ENCODE measurements around the gene EXD3. TPM values are rescaled to one million over a fixed set of nuclear protein-coding genes. Genes with fewer than 3 reads are reported as not detected.

EXD3 gene
- total RNA-seq, 1 donor from 2014 or later, result 19.9 TPM

- no peaks in the 10 kb centered on the region for H3K9me3 Mint-ChIP-seq (ENCODE audit: unreplicated experiment)
- no peak for DNase-seq (ENCODE audit: low spot score)
- H3K4me1 Mint-ChIP-seq (ENCODE audit: unreplicated experiment), result peaks cover 21% of the 10 kb centered on the region
Measured at GRCh38 chr9:137275588-137276472, 147.1 kb downstream of the EXD3 start.

GRCh38 chr9:137275203-137275587, 147.8 kb downstream of the EXD3 start:
- Mint-ChIP-seq H3K27ac (ENCODE audit: unreplicated experiment) (peak overlapping the region; percentile 77), H3K4me1 (ENCODE audit: unreplicated experiment) (peaks cover 21% of the 10 kb centered on the region), H3K9me3 (ENCODE audit: unreplicated experiment) (no peaks in the 10 kb centered on the region), H3K36me3 (ENCODE audit: low read depth, unreplicated experiment) (peaks cover 4% of the 10 kb centered on the region), H3K4me3 (ENCODE audit: unreplicated experiment) (peak overlapping the region; percentile 59), H3K27me3 (ENCODE audit: unreplicated experiment) (peaks cover 9% of the 10 kb centered on the region)
- no peak for DNase-seq (ENCODE audit: low spot score)
- no peak for TF ChIP-seq CTCF (IDR thresholded peaks at IDR 0.05; ENCODE audit: unreplicated experiment)

More at GRCh38 chr9:137275588-137276472, 147.1 kb downstream of the EXD3 start:
- H3K4me3 Mint-ChIP-seq (ENCODE audit: unreplicated experiment), result no peak overlapping the region
- TF ChIP-seq CTCF (IDR thresholded peaks at IDR 0.05; ENCODE audit: unreplicated experiment), result no peak
- peak overlapping the region; percentile 77 for H3K27ac Mint-ChIP-seq (ENCODE audit: unreplicated experiment)
- H3K27me3 Mint-ChIP-seq (ENCODE audit: unreplicated experiment), result peaks cover 9% of the 10 kb centered on the region
- H3K36me3 Mint-ChIP-seq (ENCODE audit: low read depth, unreplicated experiment), result peaks cover 4% of the 10 kb centered on the region

GRCh38 chr9:137273611-137274320, 149.2 kb downstream of the EXD3 start:
- H3K36me3 Mint-ChIP-seq (ENCODE audit: low read depth, unreplicated experiment), result peaks cover 16% of the 10 kb centered on the region
- no peak for DNase-seq (ENCODE audit: low spot score)
- H3K27ac Mint-ChIP-seq (ENCODE audit: unreplicated experiment), result no peak overlapping the region
- TF ChIP-seq CTCF (IDR thresholded peaks at IDR 0.05; ENCODE audit: unreplicated experiment), result no peak
- H3K4me3 Mint-ChIP-seq (ENCODE audit: unreplicated experiment), result peak overlapping the region; percentile 17
- no peaks in the 10 kb centered on the region for H3K9me3 Mint-ChIP-seq (ENCODE audit: unreplicated experiment)
- peaks cover 21% of the 10 kb centered on the region for H3K4me1 Mint-ChIP-seq (ENCODE audit: unreplicated experiment)
- H3K27me3 Mint-ChIP-seq (ENCODE audit: unreplicated experiment), result peaks cover 8% of the 10 kb centered on the region

- peaks cover 22% of the 10 kb centered on the region for H3K36me3 Mint-ChIP-seq (ENCODE audit: low read depth, unreplicated experiment)
- H3K4me3 Mint-ChIP-seq (ENCODE audit: unreplicated experiment), result no peak overlapping the region
- H3K27me3 Mint-ChIP-seq (ENCODE audit: unreplicated experiment), result peaks cover 11% of the 10 kb centered on the region
- no peak for TF ChIP-seq CTCF (IDR thresholded peaks at IDR 0.05; ENCODE audit: unreplicated experiment)
- no peaks in the 10 kb centered on the region for H3K9me3 Mint-ChIP-seq (ENCODE audit: unreplicated experiment)
- no peak overlapping the region for H3K27ac Mint-ChIP-seq (ENCODE audit: unreplicated experiment)
- DNase-seq (ENCODE audit: low spot score), result no peak
- peaks cover 21% of the 10 kb centered on the region for H3K4me1 Mint-ChIP-seq (ENCODE audit: unreplicated experiment)
Measured at GRCh38 chr9:137273095-137273490, 149.9 kb downstream of the EXD3 start.

Data from endothelial cell (in vitro differentiated cells).